HepG2 (cell line): ENCODE results near the gene ZNF814. TPM values are rescaled to one million over a fixed set of nuclear protein-coding genes. Genes with fewer than 3 reads are reported as not detected.
A peak's percentile ranks its signal among the peaks of the same experiment; 100 is the strongest.
"Not testable (repeated sequence)": the region's sequence is repeated elsewhere in the genome, so short reads cannot be mapped to it uniquely, and the experiment has no call there.

Experiments
- ASH2L ChIP-seq: fragments of 300-600, 200-600 bp; sonication (generic); IDR thresholded peaks from 2 replicates; pipeline ENCODE4 v1.7.0; 2017; ENCODE audit warnings: low read depth, mild to moderate bottlenecking, moderate library complexity, mixed read lengths, low read length; ENCODE audit not compliant: insufficient read length
- CEBPB ChIP-seq: IDR thresholded peaks from 2 replicates; pipeline ENCODE4 v1.6.1; 2011; ENCODE audit warnings: low read depth, low read length, improper control_type of control experiment, borderline replicate concordance
- FOXJ3 ChIP-seq: sonication (generic); formaldehyde crosslinking; IDR thresholded peaks from 2 replicates; pipeline ENCODE4 v1.4.0; 2020; ENCODE audit warnings: missing genetic modification reagents, mild to moderate bottlenecking, borderline replicate concordance
- FOXP1 ChIP-seq, 2 experiments: fragments of 450-650 bp in 1 of 2; IDR thresholded peaks; 2 replicates each; pipeline ENCODE4 v1.6.1; 2017 to 2018; ENCODE audit warnings: antibody characterized with exemption in 1 of 2
- GATAD1 ChIP-seq: IDR thresholded peaks from 2 replicates; pipeline ENCODE4 v1.6.1; 2016; ENCODE audit warnings: missing genetic modification reagents, missing compliant biosample characterization
- GFI1 ChIP-seq: sonication (generic); formaldehyde crosslinking; IDR thresholded peaks from 2 replicates; pipeline ENCODE4 v1.5.0; 2020; ENCODE audit warnings: missing genetic modification reagents, mild to moderate bottlenecking, borderline replicate concordance
- LCORL ChIP-seq, 2 experiments: fragments of 450-650 bp in 1 of 2; sonication (generic) in 1 of 2; formaldehyde crosslinking in 1 of 2; IDR thresholded peaks; 2 replicates each; pipeline versions ENCODE4 v1.5.0 to v1.6.1; 2017 to 2020; ENCODE audit warnings: antibody characterized with exemption in 1 of 2, missing genetic modification reagents in 1 of 2
- MED1 ChIP-seq: sonication (generic); formaldehyde crosslinking; IDR thresholded peaks from 2 replicates; pipeline ENCODE4 v1.4.0; 2020; ENCODE audit warnings: missing genetic modification reagents
- MIXL1 ChIP-seq: IDR thresholded peaks from 2 replicates; pipeline ENCODE4 v1.6.1; 2016
- MXI1 ChIP-seq: IDR thresholded peaks from 3 replicates; pipeline ENCODE4 v1.6.1; 2012; ENCODE audit warnings: low read depth, low read length, inconsistent platforms, borderline replicate concordance
- RXRB ChIP-seq: IDR thresholded peaks from 2 replicates; pipeline ENCODE4 v1.6.1; 2016; ENCODE audit warnings: borderline replicate concordance, missing genetic modification reagents, missing compliant biosample characterization
- SAP130 ChIP-seq: IDR thresholded peaks from 2 replicates; pipeline ENCODE4 v1.6.1; 2016; ENCODE audit warnings: low read depth
- ZBTB20 ChIP-seq: sonication (generic); formaldehyde crosslinking; IDR thresholded peaks from 2 replicates; pipeline ENCODE4 v1.8.1; 2023; ENCODE audit warnings: missing genetic modification reagents, low read depth, mild to moderate bottlenecking, borderline replicate concordance
- polyA plus RNA-seq, 8 experiments: library from polyadenylated mRNA; depleted of rRNA in 3 of 8; stranded (reverse) in 7 of 8; unstranded in 1 of 8; fragments of >200 nt; fragmentation: Illumina TruSeq in 4 of 8; extraction: Trizol in 4 of 8; gene quantifications; 2 replicates each; pipeline versions ENCODE4 v1.2.1 to v1.2.3, GENCODE V29; 2011 to 2016; ENCODE audit warnings: low read depth in 4 of 8, missing spikeins in 1 of 8, mixed read lengths in 1 of 8; ENCODE audit not compliant: insufficient read depth in 1 of 8
- total RNA-seq, 5 experiments: library from RNA; depleted of rRNA; stranded (reverse); fragments of >200 nt; fragmentation: Illumina TruSeq; extraction: Trizol; gene quantifications; 2 replicates each; pipeline ENCODE4 v1.2.3, GENCODE V29; 2016; ENCODE audit warnings: low read depth in 1 of 5
- TF ChIP-seq, protein P1 (sequence below): IDR thresholded peaks from 2 replicates; pipeline ENCODE4 v1.6.1; 2016; ENCODE audit warnings: low read depth
- TF ChIP-seq, protein P2 (sequence below): IDR thresholded peaks from 2 replicates; pipeline ENCODE4 v1.6.1; 2016; ENCODE audit warnings: missing compliant biosample characterization, missing genetic modification reagents, borderline replicate concordance
- TF ChIP-seq, protein P3 (sequence below), 2 experiments: sonication (generic) in 1 of 2; formaldehyde crosslinking in 1 of 2; IDR thresholded peaks; 2 replicates each; pipeline versions ENCODE4 v1.5.1 to v1.6.1; 2011 to 2020; ENCODE audit warnings: borderline replicate concordance in 1 of 2, low read depth in 1 of 2, low read length in 1 of 2, mild to moderate bottlenecking in 1 of 2, missing genetic modification reagents in 1 of 2, moderate library complexity in 1 of 2
- TF ChIP-seq, protein P4 (sequence below): IDR thresholded peaks from 2 replicates; pipeline ENCODE4 v1.4.0; 2020; ENCODE audit warnings: mild to moderate bottlenecking, missing genetic modification reagents

Gene ZNF814
- total and polyA plus RNA-seq, 2 of the 13 experiments (the other 11 are each of a cell fraction or from before 2014, with no cell fraction given), result 2.5 to 3.4 TPM

DNA sequence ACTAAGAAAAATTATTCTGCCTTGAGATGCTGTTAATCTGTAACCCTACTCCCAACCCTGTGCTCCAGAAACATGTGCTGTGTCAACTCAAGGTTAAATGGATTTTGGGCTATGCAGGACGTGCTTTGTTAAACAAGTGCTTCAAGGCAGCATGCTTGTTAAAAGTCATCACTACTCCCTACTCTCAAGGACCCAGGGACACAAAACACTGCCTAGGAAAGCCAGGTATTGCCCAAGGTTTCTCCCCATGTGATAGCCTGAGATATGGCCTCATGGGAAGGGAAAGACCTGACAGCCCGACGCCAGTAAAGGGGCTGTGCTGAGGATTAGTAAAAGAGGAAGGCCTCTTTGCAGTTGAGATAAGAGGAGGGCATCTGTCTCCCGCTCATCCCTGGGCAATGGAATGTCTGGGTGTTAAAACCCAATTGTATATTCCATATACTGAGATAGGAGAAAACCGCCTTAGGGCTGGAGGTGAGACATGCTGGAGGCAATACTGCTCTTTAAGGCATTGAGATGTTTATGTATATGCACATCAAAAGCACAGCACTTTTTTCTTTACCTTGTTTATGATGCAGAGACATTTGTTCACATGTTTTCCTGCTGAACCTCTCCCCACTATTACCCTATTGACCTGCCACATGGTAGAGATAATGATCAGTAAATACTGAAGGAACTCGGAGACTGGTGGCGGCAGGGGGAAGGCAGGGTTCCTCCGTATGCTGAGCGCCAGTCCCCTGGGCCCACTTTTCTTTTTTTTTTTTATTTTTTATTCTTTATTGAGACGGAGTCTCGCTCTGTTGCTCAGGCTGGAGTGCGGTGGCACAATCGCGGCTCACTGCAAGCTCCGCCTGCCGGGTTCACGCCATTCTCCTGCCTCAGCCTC, 78.2 kb downstream of the ZNF814 start (continued):
- peak; percentile 60; the same call in 1 of the 2 replicates for TF ChIP-seq ZBTB20 (CRISPR knock-in tag)
- TF ChIP-seq, protein P1, sequence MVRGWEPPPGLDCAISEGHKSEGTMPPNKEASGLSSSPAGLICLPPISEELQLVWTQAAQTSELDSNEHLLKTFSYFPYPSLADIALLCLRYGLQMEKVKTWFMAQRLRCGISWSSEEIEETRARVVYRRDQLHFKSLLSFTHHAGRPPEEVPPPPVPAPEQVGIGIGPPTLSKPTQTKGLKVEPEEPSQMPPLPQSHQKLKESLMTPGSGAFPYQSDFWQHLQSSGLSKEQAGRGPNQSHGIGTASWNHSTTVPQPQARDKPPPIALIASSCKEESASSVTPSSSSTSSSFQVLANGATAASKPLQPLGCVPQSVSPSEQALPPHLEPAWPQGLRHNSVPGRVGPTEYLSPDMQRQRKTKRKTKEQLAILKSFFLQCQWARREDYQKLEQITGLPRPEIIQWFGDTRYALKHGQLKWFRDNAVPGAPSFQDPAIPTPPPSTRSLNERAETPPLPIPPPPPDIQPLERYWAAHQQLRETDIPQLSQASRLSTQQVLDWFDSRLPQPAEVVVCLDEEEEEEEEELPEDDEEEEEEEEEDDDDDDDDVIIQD (CRISPR knock-in tag), result peak; percentile 65; the same call in 1 of the 2 replicates
- TF ChIP-seq LCORL, FOXP1 (IDR thresholded peaks at IDR 0.05): not testable (repeated sequence)
- TF ChIP-seq LCORL (CRISPR knock-in tag; IDR thresholded peaks at IDR 0.05), result peak; percentile 63
- 0 out of 2 replicates have a peak, but pooled peaks have one; percentile 26 for TF ChIP-seq GFI1
- peak; percentile 28; the same call in 1 of the 2 replicates for TF ChIP-seq RXRB
- TF ChIP-seq, protein P2, sequence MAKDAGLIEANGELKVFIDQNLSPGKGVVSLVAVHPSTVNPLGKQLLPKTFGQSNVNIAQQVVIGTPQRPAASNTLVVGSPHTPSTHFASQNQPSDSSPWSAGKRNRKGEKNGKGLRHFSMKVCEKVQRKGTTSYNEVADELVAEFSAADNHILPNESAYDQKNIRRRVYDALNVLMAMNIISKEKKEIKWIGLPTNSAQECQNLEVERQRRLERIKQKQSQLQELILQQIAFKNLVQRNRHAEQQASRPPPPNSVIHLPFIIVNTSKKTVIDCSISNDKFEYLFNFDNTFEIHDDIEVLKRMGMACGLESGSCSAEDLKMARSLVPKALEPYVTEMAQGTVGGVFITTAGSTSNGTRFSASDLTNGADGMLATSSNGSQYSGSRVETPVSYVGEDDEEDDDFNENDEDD (CRISPR knock-in tag), result 0 out of 2 replicates have a peak, but pooled peaks have one; percentile 13
- TF ChIP-seq SAP130 (CRISPR knock-in tag), result peak; percentile 67
- TF ChIP-seq MED1 (CRISPR knock-in tag), result peak; percentile 23; the same call in 1 of the 2 replicates
- peak; percentile 54; the same call in 1 of the 2 replicates for TF ChIP-seq CEBPB
- TF ChIP-seq MXI1, result peak; percentile 39; the same call in 1 of the 3 replicates
- 0 out of 2 replicates have a peak, but pooled peaks have one; percentile 37 for TF ChIP-seq GATAD1
- TF ChIP-seq, protein P3, sequence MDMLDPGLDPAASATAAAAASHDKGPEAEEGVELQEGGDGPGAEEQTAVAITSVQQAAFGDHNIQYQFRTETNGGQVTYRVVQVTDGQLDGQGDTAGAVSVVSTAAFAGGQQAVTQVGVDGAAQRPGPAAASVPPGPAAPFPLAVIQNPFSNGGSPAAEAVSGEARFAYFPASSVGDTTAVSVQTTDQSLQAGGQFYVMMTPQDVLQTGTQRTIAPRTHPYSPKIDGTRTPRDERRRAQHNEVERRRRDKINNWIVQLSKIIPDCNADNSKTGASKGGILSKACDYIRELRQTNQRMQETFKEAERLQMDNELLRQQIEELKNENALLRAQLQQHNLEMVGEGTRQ (IDR thresholded peaks at IDR 0.05; ENCODE audit: low read depth, low read length), result not testable (repeated sequence)
- TF ChIP-seq, protein P3 (CRISPR knock-in tag; IDR thresholded peaks at IDR 0.05; ENCODE audit: borderline replicate concordance), result peak; percentile 31; the same call in 1 of the 2 replicates
- peak; percentile 81 for TF ChIP-seq FOXP1 (CRISPR knock-in tag; IDR thresholded peaks at IDR 0.05)
- TF ChIP-seq FOXJ3 (CRISPR knock-in tag), result peak; percentile 20; the same call in 1 of the 2 replicates
- peak; percentile 31 for TF ChIP-seq ASH2L
- TF ChIP-seq, protein P4, sequence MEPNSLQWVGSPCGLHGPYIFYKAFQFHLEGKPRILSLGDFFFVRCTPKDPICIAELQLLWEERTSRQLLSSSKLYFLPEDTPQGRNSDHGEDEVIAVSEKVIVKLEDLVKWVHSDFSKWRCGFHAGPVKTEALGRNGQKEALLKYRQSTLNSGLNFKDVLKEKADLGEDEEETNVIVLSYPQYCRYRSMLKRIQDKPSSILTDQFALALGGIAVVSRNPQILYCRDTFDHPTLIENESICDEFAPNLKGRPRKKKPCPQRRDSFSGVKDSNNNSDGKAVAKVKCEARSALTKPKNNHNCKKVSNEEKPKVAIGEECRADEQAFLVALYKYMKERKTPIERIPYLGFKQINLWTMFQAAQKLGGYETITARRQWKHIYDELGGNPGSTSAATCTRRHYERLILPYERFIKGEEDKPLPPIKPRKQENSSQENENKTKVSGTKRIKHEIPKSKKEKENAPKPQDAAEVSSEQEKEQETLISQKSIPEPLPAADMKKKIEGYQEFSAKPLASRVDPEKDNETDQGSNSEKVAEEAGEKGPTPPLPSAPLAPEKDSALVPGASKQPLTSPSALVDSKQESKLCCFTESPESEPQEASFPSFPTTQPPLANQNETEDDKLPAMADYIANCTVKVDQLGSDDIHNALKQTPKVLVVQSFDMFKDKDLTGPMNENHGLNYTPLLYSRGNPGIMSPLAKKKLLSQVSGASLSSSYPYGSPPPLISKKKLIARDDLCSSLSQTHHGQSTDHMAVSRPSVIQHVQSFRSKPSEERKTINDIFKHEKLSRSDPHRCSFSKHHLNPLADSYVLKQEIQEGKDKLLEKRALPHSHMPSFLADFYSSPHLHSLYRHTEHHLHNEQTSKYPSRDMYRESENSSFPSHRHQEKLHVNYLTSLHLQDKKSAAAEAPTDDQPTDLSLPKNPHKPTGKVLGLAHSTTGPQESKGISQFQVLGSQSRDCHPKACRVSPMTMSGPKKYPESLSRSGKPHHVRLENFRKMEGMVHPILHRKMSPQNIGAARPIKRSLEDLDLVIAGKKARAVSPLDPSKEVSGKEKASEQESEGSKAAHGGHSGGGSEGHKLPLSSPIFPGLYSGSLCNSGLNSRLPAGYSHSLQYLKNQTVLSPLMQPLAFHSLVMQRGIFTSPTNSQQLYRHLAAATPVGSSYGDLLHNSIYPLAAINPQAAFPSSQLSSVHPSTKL (CRISPR knock-in tag), result peak; percentile 46
- TF ChIP-seq MIXL1 (CRISPR knock-in tag), result peak; percentile 59
